Central memory CD8-positive, alpha-beta T cell (primary cell): Measurements from ENCODE around the gene GALC.

Source experiments
- ATAC-seq: fragments of 150-1000 bp; cut with Tn5 transposase; replicated peaks from 2 replicates; pipeline ENCODE4 v1.10.0; 2022; ENCODE audit warnings: mild to moderate bottlenecking, moderate FRiP score, moderate number of reproducible peaks; ENCODE audit not compliant: poor library complexity, severe bottlenecking; ENCODE audit errors: extremely low read depth
- DNase-seq, 2 donors: peaks; one replicate each; pipeline ENCODE4 v3.0.0; 2021; ENCODE audit warnings: low spot score in 2 of 2
- H3K27ac Mint-ChIP-seq: one replicate; pipeline ENCODE4 v1.8.0; 2022; ENCODE audit warnings: low read depth, mild to moderate bottlenecking, moderate library complexity, mixed read lengths
- H3K27me3 Mint-ChIP-seq: one replicate; pipeline ENCODE4 v1.8.0; 2022; ENCODE audit warnings: mixed read lengths
- H3K36me3 Mint-ChIP-seq: one replicate; pipeline ENCODE4 v1.8.0; 2022; ENCODE audit warnings: mild to moderate bottlenecking, moderate library complexity, mixed read lengths; ENCODE audit not compliant: insufficient read depth
- H3K4me1 Mint-ChIP-seq: one replicate; pipeline ENCODE4 v1.8.0; 2022; ENCODE audit warnings: mixed read lengths
- H3K4me3 Mint-ChIP-seq: one replicate; pipeline ENCODE4 v1.8.0; 2022; ENCODE audit warnings: mild to moderate bottlenecking, moderate library complexity, mixed read lengths
- H3K9me3 Mint-ChIP-seq: one replicate; pipeline ENCODE4 v1.8.0; 2022; ENCODE audit warnings: mixed read lengths

Gene GALC

DNA sequence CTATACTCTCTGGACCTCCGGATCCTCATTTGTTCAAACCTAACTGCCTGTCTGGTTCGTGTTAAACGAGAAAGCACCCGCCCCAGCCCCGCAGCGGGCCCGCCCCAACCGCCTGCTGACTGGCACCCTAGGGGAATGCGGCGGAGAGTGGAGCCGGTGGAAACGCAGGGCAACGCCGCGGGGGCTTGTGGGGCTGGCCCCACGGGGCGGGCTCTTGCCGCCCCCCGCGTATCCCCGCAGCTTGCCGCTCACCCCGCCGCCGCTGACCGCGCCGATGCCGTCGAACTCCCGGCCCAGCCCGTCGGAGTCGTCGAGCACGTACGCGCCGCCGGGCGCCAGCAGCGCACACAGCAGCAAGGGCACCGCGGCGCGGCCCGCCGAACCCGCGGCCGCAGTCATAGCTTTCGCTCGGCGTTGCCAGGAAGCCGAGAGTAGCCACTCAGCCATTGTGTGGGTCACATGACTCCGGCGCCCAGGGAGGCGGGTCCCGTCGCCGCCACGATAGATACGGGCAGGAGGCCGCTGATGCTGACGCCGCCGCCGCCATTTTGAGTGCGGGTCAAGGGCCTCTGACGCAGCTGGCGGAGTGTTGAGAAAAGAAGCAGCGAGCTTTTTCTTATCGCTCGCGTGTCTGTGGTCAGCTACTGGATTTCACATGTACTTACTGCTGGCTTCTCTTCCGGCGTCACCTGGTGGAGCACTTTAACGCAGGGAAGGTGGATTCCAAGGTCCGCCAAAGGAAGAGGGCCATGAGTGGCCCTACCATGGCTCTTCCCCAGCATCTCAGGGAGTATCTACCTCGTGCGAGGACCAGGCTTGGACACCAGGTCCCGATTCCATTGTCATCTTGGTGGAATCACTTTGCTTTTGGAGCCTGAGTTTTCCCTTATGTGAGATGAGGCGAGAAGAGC, at the start of gene GALC:
GALC (minus strand) TSS at position 465 of the 911 bp plus-strand sequence; CDS start at position 447, 18 bp downstream.
- peaks cover 16% of the 10 kb centered on the region for H3K36me3 Mint-ChIP-seq
- peak; percentile 93 to 94 for DNase-seq
- H3K4me3 Mint-ChIP-seq = peak within 1 kb of the TSS; percentile 86
- peaks cover 61% of the 10 kb centered on the region for H3K4me1 Mint-ChIP-seq
- peak; percentile 88 for ATAC-seq
- no peaks in the 10 kb centered on the region for H3K9me3 Mint-ChIP-seq
- H3K27ac Mint-ChIP-seq = peak within 1 kb of the TSS; percentile 95
- H3K27me3 Mint-ChIP-seq = no peaks in the 10 kb centered on the region

GRCh38 chr14:88040146-88040545, 47.2 kb upstream of the GALC start:
- no peak overlapping the region for H3K27ac Mint-ChIP-seq
- H3K4me1 Mint-ChIP-seq = peaks cover 17% of the 10 kb centered on the region
- H3K27me3 Mint-ChIP-seq = no peaks in the 10 kb centered on the region
- ATAC-seq (no peak), DNase-seq (no peak)
- H3K9me3 Mint-ChIP-seq = no peaks in the 10 kb centered on the region
- no peak overlapping the region for H3K4me3 Mint-ChIP-seq
- no peaks in the 10 kb centered on the region for H3K36me3 Mint-ChIP-seq

GRCh38 chr14:88039197-88039596, 46.2 kb upstream of the GALC start:
- Mint-ChIP-seq H3K4me1 (peaks cover 17% of the 10 kb centered on the region), H3K9me3 (no peaks in the 10 kb centered on the region)
- ATAC-seq = no peak

GRCh38 chr14:88037325-88037724, 44.3 kb upstream of the GALC start:
- no peak for DNase-seq
- Mint-ChIP-seq H3K27ac (no peak overlapping the region), H3K4me1 (peaks cover 17% of the 10 kb centered on the region), H3K36me3 (no peaks in the 10 kb centered on the region), H3K9me3 (no peaks in the 10 kb centered on the region), H3K4me3 (no peak overlapping the region), H3K27me3 (no peaks in the 10 kb centered on the region)
- no peak for ATAC-seq

More at GRCh38 chr14:88039197-88039596, 46.2 kb upstream of the GALC start:
- no peaks in the 10 kb centered on the region for H3K27me3 Mint-ChIP-seq
- no peak overlapping the region for H3K27ac Mint-ChIP-seq
- H3K4me3 Mint-ChIP-seq = no peak overlapping the region
- H3K36me3 Mint-ChIP-seq = no peaks in the 10 kb centered on the region
- no peak for DNase-seq

DNA sequence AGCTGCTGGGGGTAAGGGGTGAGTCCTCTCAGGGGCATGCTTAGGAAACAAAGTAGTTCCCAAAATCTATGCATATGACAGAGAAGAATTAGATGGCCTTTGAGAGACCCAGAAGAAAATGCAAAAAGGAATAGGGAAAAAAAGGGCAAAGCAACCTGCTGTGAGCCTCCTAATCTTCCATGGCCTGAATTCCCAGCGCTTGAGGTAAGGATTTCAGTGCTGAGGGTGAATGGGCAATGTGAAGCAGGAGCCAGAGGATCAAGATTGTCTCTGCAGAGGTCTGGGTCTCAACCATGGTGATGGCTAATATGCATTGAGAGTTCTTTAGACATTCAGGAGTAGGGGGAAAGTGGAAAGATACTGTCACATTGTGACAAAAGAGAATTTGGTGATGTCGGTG, 43.4 kb upstream of the GALC start:
- H3K27me3 Mint-ChIP-seq = no peaks in the 10 kb centered on the region

GRCh38 chr14:88034076-88034475, 41.1 kb upstream of the GALC start:
- no peaks in the 10 kb centered on the region for H3K27me3 Mint-ChIP-seq
- H3K27ac Mint-ChIP-seq = no peak overlapping the region
- no peak overlapping the region for H3K4me3 Mint-ChIP-seq
- DNase-seq = no peak
- H3K4me1 Mint-ChIP-seq = peaks cover 41% of the 10 kb centered on the region
- peaks cover 5% of the 10 kb centered on the region for H3K36me3 Mint-ChIP-seq
- no peak for ATAC-seq
- H3K9me3 Mint-ChIP-seq = no peaks in the 10 kb centered on the region

More for the DNA sequence above, 43.4 kb upstream of the GALC start:
- H3K27ac Mint-ChIP-seq = no peak overlapping the region
- peaks cover 21% of the 10 kb centered on the region for H3K4me1 Mint-ChIP-seq
- ATAC-seq = no peak
- no peaks in the 10 kb centered on the region for H3K36me3 Mint-ChIP-seq
- no peak for DNase-seq
- no peaks in the 10 kb centered on the region for H3K9me3 Mint-ChIP-seq
- H3K4me3 Mint-ChIP-seq = no peak overlapping the region

DNA sequence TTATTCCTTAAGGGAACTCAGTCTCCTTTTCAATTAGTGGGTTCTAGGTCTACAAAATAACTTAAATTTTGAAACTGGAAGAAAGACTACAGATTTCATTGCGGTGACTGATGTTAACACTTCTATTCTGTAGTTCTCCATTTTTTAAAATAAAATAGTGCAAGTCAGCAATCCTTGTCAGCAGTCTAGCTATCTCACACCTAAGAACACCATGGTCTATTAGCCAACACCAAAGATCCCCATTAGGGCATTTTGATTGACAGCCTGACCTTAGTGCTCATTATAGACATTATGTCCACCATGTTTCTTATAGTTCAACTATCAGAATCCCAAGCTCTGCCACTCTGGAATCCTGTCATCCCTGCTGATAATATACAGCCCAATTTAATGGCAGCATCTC, 39.4 kb upstream of the GALC start:
- Mint-ChIP-seq H3K36me3 (peaks cover 5% of the 10 kb centered on the region), H3K4me3 (no peak overlapping the region), H3K4me1 (peaks cover 34% of the 10 kb centered on the region), H3K27ac (no peak overlapping the region), H3K9me3 (no peaks in the 10 kb centered on the region), H3K27me3 (no peaks in the 10 kb centered on the region)
- DNase-seq = no peak
- no peak for ATAC-seq

GRCh38 chr14:88030892-88031291, 37.9 kb upstream of the GALC start:
- peaks cover 5% of the 10 kb centered on the region for H3K36me3 Mint-ChIP-seq
- peaks cover 42% of the 10 kb centered on the region for H3K4me1 Mint-ChIP-seq
- no peak overlapping the region for H3K27ac Mint-ChIP-seq
- DNase-seq = no peak
- no peaks in the 10 kb centered on the region for H3K27me3 Mint-ChIP-seq
- no peak for ATAC-seq
- no peaks in the 10 kb centered on the region for H3K9me3 Mint-ChIP-seq
- no peak overlapping the region for H3K4me3 Mint-ChIP-seq

DNA sequence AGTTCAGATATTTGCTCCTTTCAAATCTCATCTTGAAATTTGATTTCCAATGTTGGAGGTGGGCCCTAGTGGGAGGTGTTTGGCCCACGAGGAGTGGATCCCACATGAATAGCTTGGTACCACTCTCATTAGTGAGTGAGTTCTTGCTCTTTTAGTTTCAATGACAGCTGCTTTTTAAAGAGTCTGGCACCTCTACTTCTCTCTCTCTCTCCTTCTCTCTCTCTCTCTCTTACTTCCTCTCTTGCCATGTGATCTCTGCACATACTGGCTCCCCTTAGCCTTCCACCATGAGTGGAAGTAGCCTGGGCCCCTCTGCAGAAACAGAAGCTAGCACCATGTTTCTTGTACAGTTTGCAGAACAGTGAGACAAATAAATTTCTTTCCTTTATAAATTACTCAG, 37.1 kb upstream of the GALC start:
- DNase-seq (no peak), ATAC-seq (peak; percentile 83)
- Mint-ChIP-seq H3K9me3 (no peaks in the 10 kb centered on the region), H3K36me3 (peaks cover 5% of the 10 kb centered on the region), H3K4me1 (peaks cover 45% of the 10 kb centered on the region), H3K27me3 (no peaks in the 10 kb centered on the region), H3K27ac (peak overlapping the region; percentile 92), H3K4me3 (peak overlapping the region; percentile 31)

DNA sequence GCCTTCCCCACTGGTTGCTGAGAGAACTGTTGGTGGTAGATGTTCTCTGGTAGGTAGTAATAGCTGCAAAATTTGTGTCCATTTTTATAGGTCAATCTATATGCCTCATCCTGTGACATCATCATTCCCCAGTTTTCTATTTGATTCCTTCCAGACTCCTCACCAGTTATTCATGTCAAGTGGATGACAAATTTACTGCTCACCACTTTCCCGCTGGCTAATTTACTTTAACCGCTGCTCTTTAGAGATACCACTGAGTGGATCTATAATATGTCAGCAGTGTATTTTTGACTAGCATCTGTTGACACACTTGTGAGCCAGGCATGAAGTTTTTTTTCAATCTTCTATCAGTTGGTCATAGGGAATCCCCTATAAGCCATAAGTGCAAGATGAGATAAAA, 36.5 kb upstream of the GALC start:
- DNase-seq = no peak
- peaks cover 51% of the 10 kb centered on the region for H3K4me1 Mint-ChIP-seq
- H3K4me3 Mint-ChIP-seq = no peak overlapping the region
- H3K9me3 Mint-ChIP-seq = no peaks in the 10 kb centered on the region
- peak; percentile 69 for ATAC-seq
- H3K36me3 Mint-ChIP-seq = peaks cover 5% of the 10 kb centered on the region
- H3K27me3 Mint-ChIP-seq = no peaks in the 10 kb centered on the region
- peak overlapping the region; percentile 92 for H3K27ac Mint-ChIP-seq

DNA sequence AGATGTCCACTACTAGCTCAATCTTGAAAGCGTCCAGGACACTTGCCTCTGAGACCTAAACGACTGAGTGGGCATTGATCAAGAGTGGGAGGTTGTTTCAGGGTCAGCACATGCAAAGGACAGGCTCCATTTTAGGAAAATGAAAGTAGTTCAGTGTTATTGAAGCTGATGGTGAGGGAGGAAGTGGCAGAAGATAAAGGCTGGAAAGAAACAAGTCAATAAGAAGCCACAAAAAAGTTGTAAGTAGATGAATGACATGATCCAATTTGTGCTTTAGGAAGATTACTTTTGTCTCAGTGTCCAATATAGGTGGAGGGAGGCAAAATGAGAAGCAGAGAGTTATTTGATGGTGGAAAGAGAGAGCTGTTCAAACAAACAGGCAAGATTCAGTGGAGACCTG, 33.9 kb upstream of the GALC start:
- ATAC-seq (no peak), DNase-seq (no peak)
- H3K36me3 Mint-ChIP-seq = peaks cover 5% of the 10 kb centered on the region
- H3K27ac Mint-ChIP-seq = peak overlapping the region; percentile 75
- peak overlapping the region; percentile 56 for H3K4me3 Mint-ChIP-seq
- peaks cover 70% of the 10 kb centered on the region for H3K4me1 Mint-ChIP-seq
- H3K27me3 Mint-ChIP-seq = no peaks in the 10 kb centered on the region
- H3K9me3 Mint-ChIP-seq = no peaks in the 10 kb centered on the region

DNA sequence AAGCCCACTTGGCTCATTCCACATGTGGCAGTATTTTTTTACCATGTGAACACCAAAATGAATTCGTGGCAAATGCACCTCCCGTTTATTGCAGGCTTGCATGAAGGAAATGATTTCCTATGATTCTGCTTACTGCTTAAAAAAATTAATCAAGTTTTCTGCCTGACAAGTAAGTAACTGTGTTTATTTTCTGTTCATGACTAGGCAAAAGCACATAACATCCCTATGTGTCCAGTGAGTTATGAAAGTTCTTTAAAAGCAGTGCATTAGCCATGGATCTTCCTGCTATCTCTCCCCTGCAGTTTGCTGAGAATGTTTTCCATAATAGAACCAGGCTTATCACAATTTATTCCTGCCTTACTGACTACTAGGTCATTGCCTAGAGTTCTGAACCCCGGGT, 32.3 kb upstream of the GALC start:
- Mint-ChIP-seq H3K27ac (peak overlapping the region; percentile 44), H3K4me1 (peaks cover 66% of the 10 kb centered on the region), H3K27me3 (no peaks in the 10 kb centered on the region), H3K9me3 (no peaks in the 10 kb centered on the region), H3K36me3 (peaks cover 3% of the 10 kb centered on the region), H3K4me3 (no peak overlapping the region)
- ATAC-seq (no peak), DNase-seq (no peak)
